GM23338 (cell line): Measurements from ENCODE around the gene ABHD16A. TPM values are rescaled to one million over a fixed set of nuclear protein-coding genes. Genes with fewer than 3 reads are reported as not detected.

Experiments used
- ATAC-seq: fragments of 200-7000 bp; cut with Tn5 transposase; 3 replicates; pipeline ENCODE4 v1.9.1; 2020
- DNase-seq: peaks from one replicate; pipeline ENCODE4 v3.0.0-alpha.2; 2015; ENCODE audit warnings: low spot score
- H2AFZ ChIP-seq: fragments of 200-600 bp; sonication (generic); 2 replicates; pipeline ENCODE4 v1.8.0; 2016; ENCODE audit warnings: antibody characterized with exemption, mild to moderate bottlenecking, moderate library complexity
- H3F3A ChIP-seq: fragments of 200-600 bp; sonication (generic); replicated peaks from 2 replicates; pipeline ENCODE4 v1.8.0; 2017; ENCODE audit warnings: antibody characterized with exemption, mixed run types, low read depth
- H3K27ac ChIP-seq: fragments of 200-600 bp; sonication (generic); 2 replicates; pipeline ENCODE4 v1.6.1; 2016; ENCODE audit warnings: low read depth
- H3K27me3 ChIP-seq: fragments of 200-600 bp; sonication (generic); 2 replicates; pipeline ENCODE4 v1.8.0; 2016; ENCODE audit warnings: mild to moderate bottlenecking, mixed run types, moderate library complexity; ENCODE audit not compliant: insufficient read depth
- H3K36me3 ChIP-seq: fragments of 200-600 bp; sonication (generic); 2 replicates; pipeline ENCODE4 v1.8.0; 2016; ENCODE audit warnings: mild to moderate bottlenecking; ENCODE audit not compliant: insufficient read depth
- H3K4me1 ChIP-seq: fragments of 200-600 bp; sonication (generic); 2 replicates; pipeline ENCODE4 v1.8.0; 2016; ENCODE audit warnings: mild to moderate bottlenecking, moderate library complexity; ENCODE audit not compliant: insufficient read depth
- H3K4me2 ChIP-seq: fragments of 200-600 bp; sonication (generic); 2 replicates; pipeline ENCODE4 v1.7.1; 2017; ENCODE audit warnings: mixed run types
- H3K4me3 ChIP-seq: fragments of 200-600 bp; sonication (generic); 2 replicates; pipeline ENCODE4 v1.6.1; 2016; ENCODE audit warnings: mixed run types
- H3K79me2 ChIP-seq: fragments of 200-600 bp; sonication (generic); replicated peaks from 2 replicates; pipeline ENCODE4 v1.8.0; 2017; ENCODE audit warnings: mild to moderate bottlenecking; ENCODE audit not compliant: insufficient read depth
- H3K9me2 ChIP-seq: fragments of 200-600 bp; sonication (generic); 2 replicates; pipeline ENCODE4 v1.8.0; 2017; ENCODE audit not compliant: insufficient read depth
- H4K20me1 ChIP-seq: fragments of 200-600 bp; sonication (generic); replicated peaks from 2 replicates; pipeline ENCODE4 v1.8.0; 2017; ENCODE audit warnings: mild to moderate bottlenecking; ENCODE audit not compliant: insufficient read depth
- H3K27ac Mint-ChIP-seq: 2 replicates; pipeline ENCODE4 v1.8.0; 2020; ENCODE audit warnings: inconsistent platforms, mild to moderate bottlenecking, moderate library complexity, mixed read lengths
- H3K27me3 Mint-ChIP-seq: 3 replicates; pipeline ENCODE4 v1.8.0; 2022; ENCODE audit warnings: low read depth, mild to moderate bottlenecking, moderate library complexity, mixed read lengths, inconsistent platforms; ENCODE audit not compliant: insufficient read depth, poor library complexity
- H3K36me3 Mint-ChIP-seq: 3 replicates; pipeline ENCODE4 v1.8.0; 2021; ENCODE audit warnings: low read depth, mild to moderate bottlenecking, inconsistent platforms, moderate library complexity, mixed read lengths
- H3K4me1 Mint-ChIP-seq: 3 replicates; pipeline ENCODE4 v1.8.0; 2020; ENCODE audit warnings: mild to moderate bottlenecking, inconsistent platforms, mixed read lengths
- H3K4me3 Mint-ChIP-seq: 3 replicates; pipeline ENCODE4 v1.8.0; 2021; ENCODE audit warnings: moderate library complexity, mild to moderate bottlenecking, inconsistent platforms, mixed read lengths
- H3K9me3 Mint-ChIP-seq: 3 replicates; pipeline ENCODE4 v1.8.0; 2020; ENCODE audit warnings: moderate library complexity, mild to moderate bottlenecking, inconsistent platforms, mixed read lengths
- EZH2 ChIP-seq: fragments of 200-600 bp; sonication (generic); IDR thresholded peaks from one replicate; pipeline ENCODE4 v1.8.0; 2017; ENCODE audit warnings: antibody characterized with exemption, mild to moderate bottlenecking, low read depth; ENCODE audit not compliant: unreplicated experiment
- EZH2phosphoT487 ChIP-seq: fragments of 200-600 bp; sonication (generic); IDR thresholded peaks from one replicate; pipeline ENCODE4 v1.8.1; 2018; ENCODE audit warnings: antibody characterized with exemption; ENCODE audit not compliant: unreplicated experiment
- JUNB ChIP-seq: IDR thresholded peaks from one replicate; pipeline ENCODE4 v1.6.1; 2016; ENCODE audit warnings: antibody characterized with exemption; ENCODE audit not compliant: unreplicated experiment
- POLR2AphosphoS5 ChIP-seq: IDR thresholded peaks from 2 replicates; pipeline ENCODE4 v1.6.1; 2016; ENCODE audit warnings: antibody characterized with exemption, low read depth
- ZNF114 ChIP-seq: fragments of 250-450 bp; sonication (Bioruptor Pico); IDR thresholded peaks from 2 replicates; pipeline ENCODE4 v1.5.0; 2020; ENCODE audit warnings: mild to moderate bottlenecking, moderate library complexity
- ZNF331 ChIP-seq: fragments of 250-450 bp; sonication (Bioruptor Pico); IDR thresholded peaks from 2 replicates; pipeline ENCODE4 v1.5.0; 2020; ENCODE audit warnings: low read depth, mild to moderate bottlenecking, moderate library complexity
- ZNF462 ChIP-seq: fragments of 250-450 bp; sonication (Bioruptor Pico); IDR thresholded peaks from 2 replicates; pipeline ENCODE4 v1.5.0; 2020; ENCODE audit warnings: mild to moderate bottlenecking, moderate library complexity
- polyA plus RNA-seq: library from polyadenylated mRNA; unstranded; fragments of >200 nt; fragmentation: Nextera tagmentation; extraction: Ambion mirVana; gene quantifications from 2 replicates; pipeline ENCODE4 v1.2.1, GENCODE V29; 2016
- total RNA-seq: library from RNA; depleted of rRNA; stranded (reverse); fragments of >200 nt; shearing (Covaris generic); gene quantifications from 2 replicates; pipeline ENCODE4 v1.2.3, GENCODE V29; 2014
- TF ChIP-seq, protein P1 (sequence below), 2 experiments: fragments of 200-600 bp in 1 of 2; sonication (generic) in 1 of 2; conservative IDR thresholded peaks; 2 replicates each; pipeline versions ENCODE4 v1.5.1 to v1.6.1; 2016 to 2017; ENCODE audit warnings: antibody characterized with exemption in 2 of 2, low read depth in 2 of 2, mild to moderate bottlenecking in 2 of 2, moderate library complexity in 1 of 2
- TF ChIP-seq, protein P2 (sequence below): IDR thresholded peaks from 2 replicates; pipeline ENCODE4 v1.6.1; 2016; ENCODE audit warnings: antibody characterized with exemption
- TF ChIP-seq, protein P3 (sequence below): IDR thresholded peaks from one replicate; pipeline ENCODE4 v1.6.1; 2018; ENCODE audit warnings: antibody characterized with exemption; ENCODE audit not compliant: unreplicated experiment

The ABHD16A gene
- total and polyA plus RNA-seq, 2 experiments from 2014 or later: 26.9 to 37.0 TPM

DNA sequence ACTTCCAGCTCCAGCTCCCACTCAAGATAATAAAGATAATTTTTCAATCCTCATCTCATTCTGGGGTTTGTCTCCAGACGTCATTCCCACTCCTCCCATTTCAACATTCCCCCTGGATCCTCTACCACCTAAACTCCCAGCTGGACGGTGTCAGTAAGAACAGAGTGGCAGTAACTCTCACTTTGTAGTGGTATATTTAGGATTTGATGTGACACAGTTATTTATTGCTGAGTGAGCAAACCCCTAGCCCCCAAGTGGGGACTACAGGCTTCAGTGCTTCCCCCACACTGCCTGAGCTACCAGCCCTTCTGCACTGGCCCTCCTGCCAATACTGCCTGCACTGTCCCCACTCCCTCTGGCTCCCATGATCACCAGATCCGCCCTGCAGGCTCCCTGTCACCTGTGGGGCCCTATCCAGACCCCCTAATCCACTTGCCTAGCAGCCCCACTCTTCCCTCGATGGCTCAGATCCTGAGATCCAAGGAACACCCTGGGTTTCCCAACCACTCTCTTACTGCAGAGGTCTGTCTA, 44.9 kb downstream of the ABHD16A start:
- H3K79me2 ChIP-seq: peaks cover 28% of the 10 kb centered on the region
- peaks cover 13% of the 10 kb centered on the region for H3K4me1 ChIP-seq
- H3F3A ChIP-seq: peaks cover 17% of the 10 kb centered on the region
- H3K27ac ChIP-seq: no peak overlapping the region
- H3K27me3 ChIP-seq: no peaks in the 10 kb centered on the region
- DNase-seq (no peak), ATAC-seq (no peak)
- H3K4me2 ChIP-seq: no peak overlapping the region
- peaks cover 4% of the 10 kb centered on the region; the same call in 1 of the 2 replicates for H3K36me3 ChIP-seq
- H3K27me3 Mint-ChIP-seq: peaks cover 24% of the 10 kb centered on the region
- no peak overlapping the region for H2AFZ ChIP-seq
- H3K9me2 ChIP-seq: no peaks in the 10 kb centered on the region
- TF ChIP-seq ZNF331 (no peak), EZH2phosphoT487 (no peak), ZNF114 (CRISPR knock-in tag) (no peak), JUNB (no peak), POLR2AphosphoS5 (no peak), ZNF462 (CRISPR knock-in tag) (no peak), EZH2 (no peak)
- TF ChIP-seq, protein P1, sequence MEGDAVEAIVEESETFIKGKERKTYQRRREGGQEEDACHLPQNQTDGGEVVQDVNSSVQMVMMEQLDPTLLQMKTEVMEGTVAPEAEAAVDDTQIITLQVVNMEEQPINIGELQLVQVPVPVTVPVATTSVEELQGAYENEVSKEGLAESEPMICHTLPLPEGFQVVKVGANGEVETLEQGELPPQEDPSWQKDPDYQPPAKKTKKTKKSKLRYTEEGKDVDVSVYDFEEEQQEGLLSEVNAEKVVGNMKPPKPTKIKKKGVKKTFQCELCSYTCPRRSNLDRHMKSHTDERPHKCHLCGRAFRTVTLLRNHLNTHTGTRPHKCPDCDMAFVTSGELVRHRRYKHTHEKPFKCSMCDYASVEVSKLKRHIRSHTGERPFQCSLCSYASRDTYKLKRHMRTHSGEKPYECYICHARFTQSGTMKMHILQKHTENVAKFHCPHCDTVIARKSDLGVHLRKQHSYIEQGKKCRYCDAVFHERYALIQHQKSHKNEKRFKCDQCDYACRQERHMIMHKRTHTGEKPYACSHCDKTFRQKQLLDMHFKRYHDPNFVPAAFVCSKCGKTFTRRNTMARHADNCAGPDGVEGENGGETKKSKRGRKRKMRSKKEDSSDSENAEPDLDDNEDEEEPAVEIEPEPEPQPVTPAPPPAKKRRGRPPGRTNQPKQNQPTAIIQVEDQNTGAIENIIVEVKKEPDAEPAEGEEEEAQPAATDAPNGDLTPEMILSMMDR (conservative IDR thresholded peaks at IDR 0.05; ENCODE audit: low read depth in 2 of 2): no peak
- TF ChIP-seq, protein P2, sequence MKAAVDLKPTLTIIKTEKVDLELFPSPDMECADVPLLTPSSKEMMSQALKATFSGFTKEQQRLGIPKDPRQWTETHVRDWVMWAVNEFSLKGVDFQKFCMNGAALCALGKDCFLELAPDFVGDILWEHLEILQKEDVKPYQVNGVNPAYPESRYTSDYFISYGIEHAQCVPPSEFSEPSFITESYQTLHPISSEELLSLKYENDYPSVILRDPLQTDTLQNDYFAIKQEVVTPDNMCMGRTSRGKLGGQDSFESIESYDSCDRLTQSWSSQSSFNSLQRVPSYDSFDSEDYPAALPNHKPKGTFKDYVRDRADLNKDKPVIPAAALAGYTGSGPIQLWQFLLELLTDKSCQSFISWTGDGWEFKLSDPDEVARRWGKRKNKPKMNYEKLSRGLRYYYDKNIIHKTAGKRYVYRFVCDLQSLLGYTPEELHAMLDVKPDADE: no peak
- TF ChIP-seq, protein P3, sequence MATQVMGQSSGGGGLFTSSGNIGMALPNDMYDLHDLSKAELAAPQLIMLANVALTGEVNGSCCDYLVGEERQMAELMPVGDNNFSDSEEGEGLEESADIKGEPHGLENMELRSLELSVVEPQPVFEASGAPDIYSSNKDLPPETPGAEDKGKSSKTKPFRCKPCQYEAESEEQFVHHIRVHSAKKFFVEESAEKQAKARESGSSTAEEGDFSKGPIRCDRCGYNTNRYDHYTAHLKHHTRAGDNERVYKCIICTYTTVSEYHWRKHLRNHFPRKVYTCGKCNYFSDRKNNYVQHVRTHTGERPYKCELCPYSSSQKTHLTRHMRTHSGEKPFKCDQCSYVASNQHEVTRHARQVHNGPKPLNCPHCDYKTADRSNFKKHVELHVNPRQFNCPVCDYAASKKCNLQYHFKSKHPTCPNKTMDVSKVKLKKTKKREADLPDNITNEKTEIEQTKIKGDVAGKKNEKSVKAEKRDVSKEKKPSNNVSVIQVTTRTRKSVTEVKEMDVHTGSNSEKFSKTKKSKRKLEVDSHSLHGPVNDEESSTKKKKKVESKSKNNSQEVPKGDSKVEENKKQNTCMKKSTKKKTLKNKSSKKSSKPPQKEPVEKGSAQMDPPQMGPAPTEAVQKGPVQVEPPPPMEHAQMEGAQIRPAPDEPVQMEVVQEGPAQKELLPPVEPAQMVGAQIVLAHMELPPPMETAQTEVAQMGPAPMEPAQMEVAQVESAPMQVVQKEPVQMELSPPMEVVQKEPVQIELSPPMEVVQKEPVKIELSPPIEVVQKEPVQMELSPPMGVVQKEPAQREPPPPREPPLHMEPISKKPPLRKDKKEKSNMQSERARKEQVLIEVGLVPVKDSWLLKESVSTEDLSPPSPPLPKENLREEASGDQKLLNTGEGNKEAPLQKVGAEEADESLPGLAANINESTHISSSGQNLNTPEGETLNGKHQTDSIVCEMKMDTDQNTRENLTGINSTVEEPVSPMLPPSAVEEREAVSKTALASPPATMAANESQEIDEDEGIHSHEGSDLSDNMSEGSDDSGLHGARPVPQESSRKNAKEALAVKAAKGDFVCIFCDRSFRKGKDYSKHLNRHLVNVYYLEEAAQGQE: no peak
- peaks cover 35% of the 10 kb centered on the region for H3K4me1 Mint-ChIP-seq
- no peak overlapping the region for H3K4me3 ChIP-seq
- peak overlapping the region; percentile 80; the same call in 1 of the 2 replicates for H3K27ac Mint-ChIP-seq
- no peaks in the 10 kb centered on the region for H3K9me3 Mint-ChIP-seq
- H4K20me1 ChIP-seq: no peaks in the 10 kb centered on the region; the same call in 1 of the 2 replicates
- H3K36me3 Mint-ChIP-seq: peaks cover 31% of the 10 kb centered on the region
- peak overlapping the region; percentile 90; the same call in 1 of the 3 replicates for H3K4me3 Mint-ChIP-seq
